Astrocyte of the spinal cord (primary cell): Measurements from ENCODE around the gene HOMER3.

Experiments
- DNase-seq: peaks from one replicate; pipeline ENCODE4 v3.0.0; 2011; ENCODE audit warnings: low read depth, low spot score
- H3K4me3 ChIP-seq: 2 replicates; pipeline ENCODE4 v1.5.1; 2011; ENCODE audit warnings: low read depth, mild to moderate bottlenecking, low read length, moderate library complexity
- CTCF ChIP-seq: IDR thresholded peaks from 2 replicates; pipeline ENCODE4 v1.5.1; 2012; ENCODE audit warnings: low read depth, mild to moderate bottlenecking, low read length, inconsistent platforms
- in situ Hi-C: cut with HindIII; loops from 2 replicates; pipeline ENCODE4 v1.10.0; 2017; ENCODE audit warnings: low sequenced_read_pairs

Gene HOMER3

GRCh38 chr19:18969931-18970659 is 29.1 kb upstream of the HOMER3 start:
- TF ChIP-seq CTCF: no peak
- H3K4me3 ChIP-seq: no peak overlapping the region
- no peak for DNase-seq
- in situ Hi-C loops: no loop called here

- in situ Hi-C loops: no loop called here
- DNase-seq: peak; percentile 25
- no peak overlapping the region for H3K4me3 ChIP-seq
- no peak for TF ChIP-seq CTCF
Observed at GRCh38 chr19:18967358-18968146, 26.5 kb upstream of the HOMER3 start.

GRCh38 chr19:18966307-18966706 is 25.3 kb upstream of the HOMER3 start:
- no peak for TF ChIP-seq CTCF
- no peak overlapping the region for H3K4me3 ChIP-seq
- in situ Hi-C loops: no loop called here
- no peak for DNase-seq

GRCh38 chr19:18964121-18964520 is 23.1 kb upstream of the HOMER3 start:
- in situ Hi-C loops: no loop called here
- H3K4me3 ChIP-seq: no peak overlapping the region
- TF ChIP-seq CTCF: no peak
- DNase-seq: no peak

- in situ Hi-C loops: no loop called here
- H3K4me3 ChIP-seq: no peak overlapping the region
- DNase-seq: no peak
- TF ChIP-seq CTCF: no peak
Observed at GRCh38 chr19:18961767-18962620, 21.0 kb upstream of the HOMER3 start.

- TF ChIP-seq CTCF: no peak
- no peak overlapping the region for H3K4me3 ChIP-seq
- DNase-seq: no peak
- in situ Hi-C loops: no loop called here
Observed at GRCh38 chr19:18960370-18960769, 19.4 kb upstream of the HOMER3 start.
